HG03432 (cell line): ENCODE results near the gene IL2.

Experiments used
- ATAC-seq: cut with Tn5 transposase; IDR thresholded peaks from one replicate; pipeline ENCODE4 v1.9.1; 2021; ENCODE audit warnings: mild to moderate bottlenecking, moderate library complexity; ENCODE audit not compliant: unreplicated experiment

The IL2 gene

DNA sequence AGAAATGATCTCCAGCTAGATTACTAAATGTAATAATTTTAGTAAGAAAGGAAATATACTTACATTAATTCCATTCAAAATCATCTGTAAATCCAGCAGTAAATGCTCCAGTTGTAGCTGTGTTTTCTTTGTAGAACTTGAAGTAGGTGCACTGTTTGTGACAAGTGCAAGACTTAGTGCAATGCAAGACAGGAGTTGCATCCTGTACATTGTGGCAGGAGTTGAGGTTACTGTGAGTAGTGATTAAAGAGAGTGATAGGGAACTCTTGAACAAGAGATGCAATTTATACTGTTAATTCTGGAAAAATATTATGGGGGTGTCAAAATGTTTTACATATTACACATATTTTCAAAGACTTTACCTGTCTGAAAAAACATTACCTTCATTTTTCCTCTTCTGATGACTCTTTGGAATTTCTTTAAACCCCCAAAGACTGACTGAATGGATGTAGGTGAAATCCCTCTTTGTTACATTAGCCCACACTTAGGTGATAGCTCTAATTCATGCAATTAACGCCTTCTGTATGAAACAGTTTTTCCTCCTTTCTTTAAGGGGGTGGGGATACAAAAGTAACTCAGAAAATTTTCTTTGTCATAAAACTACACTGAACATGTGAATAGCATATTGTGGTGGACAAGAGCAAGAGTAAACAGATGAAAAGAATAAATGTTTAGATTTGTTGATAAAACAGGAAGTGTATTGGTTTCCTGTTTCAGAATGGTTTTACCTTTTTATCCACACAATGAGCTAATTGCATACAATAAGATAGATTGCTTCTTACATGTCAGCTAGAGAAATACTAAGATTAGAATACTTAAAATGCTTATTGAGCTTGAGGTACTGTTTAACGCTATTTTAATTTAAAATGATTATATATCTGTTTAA is at the start of gene IL2:
Gene IL2 (minus strand): TSS at position 495 of the 886 bp plus-strand sequence. CDS start 285 bp downstream, at position 210.
- no peak for ATAC-seq

DNA sequence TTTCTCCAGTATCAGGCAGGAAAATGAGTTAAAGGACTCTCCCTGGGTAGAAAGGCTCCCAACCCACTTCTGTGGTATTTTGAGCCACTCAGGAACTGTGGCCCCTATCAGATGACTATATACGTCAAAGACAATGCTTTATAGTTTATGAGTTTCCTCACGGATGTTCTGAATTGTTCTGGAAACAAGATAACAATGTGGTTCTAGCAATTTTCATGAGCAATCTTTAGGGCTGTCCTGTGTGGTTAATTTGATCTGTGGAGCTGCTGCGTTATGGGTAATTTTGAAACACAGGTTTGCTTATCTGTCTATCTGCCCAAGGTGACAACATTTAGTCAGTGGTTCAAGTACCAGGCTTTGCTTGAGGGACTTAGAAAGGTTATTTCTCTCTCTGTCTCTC is 46.7 kb upstream of the IL2 start:
- ATAC-seq = no peak

DNA sequence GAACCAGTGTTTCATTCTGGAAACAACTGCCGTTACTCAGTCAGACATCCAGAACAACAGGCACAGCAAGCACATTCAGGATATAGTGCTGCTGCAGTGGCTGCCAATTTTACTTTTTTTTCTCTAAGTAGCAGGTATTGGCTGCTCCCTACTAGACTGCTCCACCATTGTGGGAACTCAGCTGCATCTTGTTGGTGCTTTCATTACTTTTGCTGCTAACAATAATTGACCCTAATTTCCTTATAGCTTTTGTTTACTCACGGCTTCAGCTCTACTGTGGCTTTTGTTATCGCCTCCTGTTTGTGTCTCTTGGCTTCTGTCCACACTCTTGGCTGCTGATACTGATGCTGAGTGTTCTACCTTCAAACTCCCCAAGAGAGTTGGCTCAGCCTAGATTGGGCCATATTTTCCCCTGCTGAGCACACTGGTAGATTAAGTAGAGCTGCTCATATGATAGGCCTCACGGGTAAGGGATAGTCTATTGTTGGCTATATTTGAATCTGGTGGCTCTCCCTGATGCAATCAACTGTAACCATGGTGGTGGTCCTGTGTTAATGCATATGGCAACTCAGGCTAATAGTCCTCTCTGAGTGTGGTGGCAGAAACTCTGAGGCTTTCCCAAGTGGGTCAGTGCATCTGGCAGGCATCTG is 44.5 kb upstream of the IL2 start:
- no peak for ATAC-seq

DNA sequence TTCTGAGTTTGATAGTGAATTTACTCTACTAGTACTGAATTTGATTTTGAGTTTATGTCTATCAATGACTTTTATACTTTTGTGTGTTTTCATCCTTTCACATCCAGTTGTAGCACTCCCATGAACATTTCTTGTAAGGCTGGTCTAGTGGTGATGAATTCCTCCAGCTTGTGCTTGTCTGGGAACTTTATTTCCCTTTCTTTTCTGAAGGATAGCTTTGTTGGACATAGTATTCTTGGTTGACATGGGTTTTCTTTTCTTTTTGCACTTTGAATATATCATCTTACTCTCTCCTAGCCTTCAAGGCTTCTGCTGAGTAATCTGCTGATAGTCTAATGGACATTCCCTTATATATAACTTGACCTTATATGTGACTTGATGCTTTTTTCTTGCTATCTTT is 32.5 kb upstream of the IL2 start:
- no peak for ATAC-seq

DNA sequence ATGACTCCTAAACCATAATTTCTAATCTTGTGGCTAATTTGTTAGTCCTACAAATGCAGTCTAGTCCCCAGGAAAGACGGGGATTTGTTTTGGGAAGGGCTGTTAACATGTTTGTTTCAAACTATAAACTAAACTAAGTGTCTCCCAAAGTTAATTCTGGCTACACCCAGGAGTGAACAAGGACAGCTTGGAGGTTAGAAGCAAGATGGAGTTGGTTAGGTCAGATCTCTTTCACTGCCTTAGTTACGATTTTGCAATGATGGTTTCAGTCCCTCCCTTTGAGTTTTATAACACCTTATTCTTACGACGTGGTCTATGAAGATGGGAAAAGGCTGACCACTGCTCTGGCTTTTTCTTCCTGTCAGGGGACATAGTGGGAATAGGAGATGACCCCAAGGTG is 27.0 kb upstream of the IL2 start:
- no peak for ATAC-seq

DNA sequence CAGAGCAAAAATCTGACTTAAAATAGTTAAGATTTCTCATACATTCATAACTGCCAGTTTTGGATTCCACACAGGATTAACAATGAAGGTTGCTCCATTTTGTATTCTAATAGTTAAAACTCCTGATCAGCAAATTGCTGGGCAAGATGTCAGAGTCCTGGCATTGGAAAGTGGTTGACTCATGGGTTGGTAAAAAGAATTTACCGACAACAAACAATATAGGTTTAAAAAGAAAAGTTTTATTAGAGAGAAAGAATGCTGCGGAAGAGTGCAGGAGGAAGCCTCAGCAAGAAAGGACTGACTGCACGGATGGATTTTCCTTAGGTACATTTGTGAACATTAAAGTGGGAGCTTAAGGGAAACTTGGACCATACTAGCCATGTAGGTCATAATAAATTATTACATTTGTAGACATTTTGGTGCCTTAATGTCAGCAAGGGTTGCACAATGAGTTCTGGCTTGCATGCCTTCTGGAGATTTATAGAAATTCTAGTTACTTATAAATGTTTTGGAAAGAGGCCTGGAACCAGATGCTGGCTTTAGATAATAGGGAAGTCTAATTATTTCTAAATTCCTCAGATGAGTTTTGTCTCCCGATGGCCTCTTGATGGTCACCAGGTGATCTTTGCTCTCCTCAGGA is 25.4 kb upstream of the IL2 start:
- ATAC-seq = no peak

DNA sequence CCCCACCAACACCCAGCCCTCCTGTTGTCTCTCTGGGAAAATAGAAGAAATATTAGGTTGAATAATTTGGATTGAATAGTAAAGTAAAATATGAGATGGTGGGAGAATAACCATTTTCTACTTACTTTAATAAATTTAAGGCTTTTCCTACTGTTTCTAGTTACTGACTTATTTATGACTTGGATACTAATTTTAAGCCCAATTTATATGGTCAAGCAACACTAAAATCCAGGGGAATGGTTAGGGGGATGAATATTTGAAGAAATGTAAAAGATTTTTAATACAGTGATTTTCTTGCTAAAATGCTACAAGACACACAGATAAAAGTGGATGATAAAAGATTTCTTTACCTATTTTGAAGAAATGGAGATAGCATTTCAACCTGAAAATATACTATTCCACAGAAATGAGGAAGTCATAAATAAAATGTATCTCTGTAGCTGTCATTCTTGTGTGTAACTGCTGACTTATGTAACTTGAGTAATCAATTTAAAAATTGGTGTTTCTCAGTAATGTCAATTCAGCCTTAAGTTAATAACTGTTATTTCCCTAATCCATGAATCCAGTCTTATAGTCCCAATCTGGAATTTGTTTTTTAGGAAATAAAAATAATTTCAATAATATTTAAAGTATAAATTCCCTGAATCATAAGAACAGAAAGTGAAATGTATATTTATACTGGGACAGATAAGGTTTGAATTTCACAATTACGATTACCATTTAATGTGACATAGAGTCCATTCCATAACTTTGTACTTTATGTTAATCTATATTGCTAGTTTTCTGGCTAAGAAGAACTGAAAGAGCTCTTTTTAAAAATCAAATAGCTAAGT is 24.3 kb upstream of the IL2 start:
- no peak for ATAC-seq

DNA sequence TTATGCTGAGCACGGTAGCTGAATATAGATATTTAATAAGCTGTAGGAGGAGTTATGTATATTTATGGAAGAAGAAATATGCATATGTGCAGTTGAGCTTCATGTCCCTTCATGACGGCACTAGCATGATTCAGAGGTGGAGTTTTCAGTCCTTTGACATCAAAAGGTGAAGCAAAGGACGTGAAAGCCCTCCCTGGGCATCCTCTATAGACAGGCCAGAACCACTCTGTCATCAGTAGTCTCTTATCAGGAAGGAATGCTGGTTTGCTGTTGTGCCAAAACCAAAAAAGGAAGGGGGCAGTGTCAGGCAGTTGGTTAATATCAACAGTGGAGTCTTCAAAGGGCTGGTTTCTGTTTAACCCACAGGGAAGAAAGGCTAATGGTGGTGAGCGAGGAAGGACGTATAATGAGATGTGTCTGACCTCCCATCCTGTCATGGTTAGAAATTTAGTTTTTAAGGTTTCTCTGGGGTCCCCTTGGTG is 23.5 kb upstream of the IL2 start:
- ATAC-seq = no peak

DNA sequence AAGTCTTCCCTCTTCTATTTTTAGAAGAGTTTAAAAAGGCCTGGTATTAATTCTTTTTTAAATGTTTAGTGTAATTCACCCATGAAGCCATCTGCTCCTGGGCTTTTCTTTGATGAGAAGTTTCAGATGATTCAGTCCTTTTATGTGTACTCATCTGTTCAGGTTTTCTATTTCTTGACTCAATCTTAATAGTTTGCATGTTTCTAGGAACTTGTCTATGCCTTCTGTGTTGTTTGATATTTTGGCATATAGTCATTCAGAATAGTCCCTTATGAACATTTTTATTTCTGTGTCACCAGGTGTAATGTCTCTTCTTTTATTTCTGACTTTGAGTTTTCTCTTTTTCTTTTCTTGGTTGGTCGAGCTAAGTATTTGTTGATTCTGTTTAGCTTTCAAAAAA is 20.2 kb upstream of the IL2 start:
- ATAC-seq = no peak

DNA sequence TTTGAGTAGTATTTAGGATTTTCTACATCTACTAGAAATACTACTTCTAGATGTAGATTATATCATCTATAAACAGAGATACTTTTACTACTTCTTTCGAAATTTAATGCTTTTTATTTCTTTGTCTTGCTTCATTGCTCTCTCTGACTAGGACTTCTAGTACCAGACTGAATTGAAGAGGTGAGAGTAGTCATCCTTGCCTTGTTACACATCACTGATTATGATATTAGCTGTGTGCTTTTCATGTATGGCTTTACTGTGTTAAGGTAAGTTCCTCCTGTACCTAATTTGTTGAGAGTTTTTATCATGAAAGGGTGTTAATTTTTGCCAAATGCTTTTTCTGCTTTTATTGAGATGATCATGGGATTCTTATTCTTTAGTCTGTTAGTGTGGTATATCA is 19.6 kb upstream of the IL2 start:
- no peak for ATAC-seq

DNA sequence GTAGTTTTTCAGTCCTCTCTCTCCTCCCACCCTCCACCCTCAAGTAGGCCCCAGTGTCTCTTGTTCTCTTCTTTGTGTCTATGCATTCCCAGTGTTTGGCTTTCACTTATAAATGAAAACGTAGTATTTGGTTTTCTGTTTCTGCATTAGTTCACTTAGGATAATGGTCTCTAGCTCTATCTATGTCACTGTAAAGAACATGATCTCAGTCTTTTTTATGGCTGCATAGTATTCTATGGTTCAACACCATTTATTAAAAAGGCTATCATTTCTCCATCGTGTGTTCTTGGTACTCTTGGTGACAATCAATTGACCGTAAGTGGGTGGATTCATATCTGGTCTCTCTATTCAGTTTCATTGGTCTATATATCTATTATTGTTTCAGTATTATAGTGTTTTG is 18.7 kb upstream of the IL2 start:
- no peak for ATAC-seq

DNA sequence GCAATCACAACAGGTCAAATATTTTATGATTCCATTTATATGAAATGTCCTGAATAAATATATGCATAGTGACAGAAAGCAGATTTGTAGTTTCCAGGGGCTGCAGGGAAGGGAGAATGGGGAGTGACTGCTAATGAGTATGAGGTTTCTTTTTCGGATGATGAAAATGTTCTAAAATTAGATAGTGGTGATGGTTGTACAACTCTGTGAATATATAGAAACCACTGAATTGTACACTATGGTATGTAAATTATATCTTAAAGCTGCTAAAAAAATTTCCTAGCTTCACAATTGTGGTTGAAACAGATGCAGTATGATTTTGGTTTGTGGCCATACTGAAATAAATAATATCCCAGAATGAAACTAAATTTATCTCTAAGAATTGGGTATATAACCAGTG is 12.9 kb upstream of the IL2 start:
- ATAC-seq = no peak

DNA sequence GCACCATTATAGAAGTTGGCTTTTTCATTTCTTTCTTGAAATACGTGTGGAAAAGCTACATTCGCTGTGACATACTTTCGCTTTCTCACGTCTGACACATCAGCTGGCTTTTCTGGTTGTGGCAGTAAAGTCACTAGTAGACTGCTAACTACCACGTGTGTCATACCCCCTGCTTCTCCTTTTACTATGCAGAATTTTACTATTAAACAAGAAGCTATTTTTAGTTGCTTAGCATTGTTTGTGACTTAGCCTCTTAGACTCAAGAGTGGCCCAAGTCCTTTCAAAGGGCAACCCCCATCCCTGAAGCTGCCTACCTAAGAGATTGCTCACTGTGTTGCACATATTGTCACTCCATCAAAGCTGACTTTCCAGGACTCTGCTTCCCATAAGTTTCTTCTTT is 2.1 kb upstream of the IL2 start:
- ATAC-seq = peak; percentile 88

DNA sequence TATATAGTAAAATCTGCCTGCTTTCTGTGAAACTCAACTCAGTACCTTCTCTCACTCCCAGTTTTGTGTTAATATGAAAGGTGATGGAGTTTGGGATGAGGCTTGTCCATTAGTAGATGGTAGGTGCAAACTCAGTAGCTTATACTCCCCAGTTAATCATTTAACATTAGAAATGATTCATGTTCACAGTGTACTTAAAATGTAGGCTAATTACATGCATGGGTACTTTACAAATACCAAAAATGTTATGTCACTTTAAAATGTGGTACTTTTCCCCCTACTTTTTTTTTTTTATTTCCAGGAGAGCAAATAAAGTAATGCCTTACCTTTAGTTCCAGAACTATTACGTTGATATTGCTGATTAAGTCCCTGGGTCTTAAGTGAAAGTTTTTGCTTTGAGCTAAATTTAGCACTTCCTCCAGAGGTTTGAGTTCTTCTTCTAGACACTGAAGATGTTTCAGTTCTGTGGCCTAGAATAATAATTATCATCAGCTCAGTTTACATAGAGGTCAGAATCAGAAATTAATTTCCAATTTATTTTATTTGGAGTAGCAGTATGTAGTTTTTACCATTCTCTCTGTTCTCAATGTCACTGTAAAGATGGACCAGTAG is 3.0 kb downstream of the IL2 start:
- no peak for ATAC-seq

DNA sequence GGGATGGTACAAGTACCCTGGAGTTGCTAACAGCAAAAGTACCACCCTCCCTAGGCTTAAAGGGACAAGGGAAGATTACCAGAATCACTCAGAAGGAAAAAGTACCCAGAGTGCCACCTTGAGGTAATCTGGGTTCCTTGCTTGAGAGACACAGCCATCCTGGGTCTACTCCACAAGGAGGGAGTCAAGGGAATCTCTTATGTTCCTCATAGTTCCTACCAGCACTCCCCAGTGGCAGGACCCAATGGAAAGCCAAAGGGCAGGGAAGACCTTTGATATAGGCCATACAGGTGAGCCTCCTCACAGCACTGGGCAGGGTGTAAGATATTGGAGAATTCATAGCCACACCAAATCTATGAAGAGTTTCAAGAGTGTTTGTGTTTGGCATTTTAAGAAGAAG is 5.7 kb downstream of the IL2 start:
- no peak for ATAC-seq

DNA sequence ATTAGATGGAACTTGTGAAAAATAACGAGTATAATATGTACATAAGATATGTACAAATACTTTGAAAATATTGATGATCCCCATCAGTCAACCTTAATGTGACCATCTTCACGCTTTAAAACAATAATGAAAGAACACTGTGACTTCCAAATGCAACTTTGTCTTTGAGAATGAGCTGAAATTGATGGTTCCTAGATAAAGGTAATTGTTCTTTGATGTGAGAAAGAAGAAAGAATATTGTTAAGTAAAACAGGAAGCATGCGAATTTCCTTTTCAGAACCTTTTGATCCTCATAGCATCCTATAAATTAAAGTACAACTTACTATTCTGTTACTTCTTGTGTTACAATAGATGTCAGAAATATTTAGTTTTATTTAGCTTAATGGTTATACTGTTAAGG is 22.2 kb downstream of the IL2 start:
- no peak for ATAC-seq

DNA sequence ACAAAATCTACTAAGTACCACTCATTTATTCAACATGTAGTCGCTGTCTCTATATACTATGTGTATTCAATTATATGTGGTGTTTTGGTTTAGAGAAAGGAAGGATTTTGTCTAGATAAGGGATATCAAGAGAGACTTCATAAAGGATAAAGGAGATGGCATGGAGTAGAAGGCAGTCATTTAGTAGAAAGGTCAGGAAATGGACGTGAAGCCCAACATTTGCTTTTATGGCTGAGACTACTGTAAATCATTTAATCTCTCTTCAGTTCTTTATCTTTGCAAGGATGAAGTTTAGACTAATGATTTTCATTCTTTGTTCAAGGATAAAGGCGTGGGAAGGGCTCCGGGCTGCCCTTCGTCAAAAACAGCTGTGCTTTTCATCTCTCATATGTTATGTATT is 25.2 kb downstream of the IL2 start:
- ATAC-seq = no peak

DNA sequence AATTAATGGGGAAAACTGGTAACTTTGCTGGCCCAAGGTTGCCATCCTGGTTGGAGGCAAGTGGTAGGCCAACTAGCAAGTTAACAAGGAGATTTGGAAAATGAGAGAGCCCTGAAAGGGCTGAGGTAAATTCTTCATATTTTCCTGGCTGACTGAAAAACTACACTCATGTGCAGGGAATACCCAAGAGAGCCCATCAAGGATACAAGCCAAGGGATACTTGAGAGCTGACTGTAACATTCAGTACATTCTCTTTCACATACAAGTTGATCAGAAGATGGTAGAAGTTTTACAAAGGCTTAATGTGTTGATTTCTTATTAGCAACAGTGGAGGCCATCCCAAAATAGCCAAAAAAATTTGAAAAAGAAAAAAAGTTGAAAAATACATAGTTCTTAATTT is 33.3 kb downstream of the IL2 start:
- no peak for ATAC-seq

DNA sequence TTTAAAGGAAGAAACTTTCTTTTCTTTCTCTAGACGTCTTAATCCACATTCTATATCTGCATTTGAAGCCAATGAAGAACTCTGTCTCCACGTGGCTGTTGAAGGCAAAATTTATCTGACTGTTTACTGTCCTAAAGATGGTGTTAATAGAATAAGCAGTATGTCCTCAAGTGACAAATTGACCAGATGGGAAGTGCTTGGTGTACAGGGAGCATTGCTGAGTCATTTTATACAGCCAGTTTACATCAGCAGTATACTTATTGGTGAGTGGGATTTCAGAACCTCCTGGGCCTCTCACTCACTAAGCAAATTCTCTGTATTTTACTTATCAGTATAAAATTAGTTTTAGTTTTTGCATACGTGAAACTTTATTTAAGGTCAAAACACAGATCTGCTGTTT is 44.0 kb downstream of the IL2 start:
- ATAC-seq = peak; percentile 67

DNA sequence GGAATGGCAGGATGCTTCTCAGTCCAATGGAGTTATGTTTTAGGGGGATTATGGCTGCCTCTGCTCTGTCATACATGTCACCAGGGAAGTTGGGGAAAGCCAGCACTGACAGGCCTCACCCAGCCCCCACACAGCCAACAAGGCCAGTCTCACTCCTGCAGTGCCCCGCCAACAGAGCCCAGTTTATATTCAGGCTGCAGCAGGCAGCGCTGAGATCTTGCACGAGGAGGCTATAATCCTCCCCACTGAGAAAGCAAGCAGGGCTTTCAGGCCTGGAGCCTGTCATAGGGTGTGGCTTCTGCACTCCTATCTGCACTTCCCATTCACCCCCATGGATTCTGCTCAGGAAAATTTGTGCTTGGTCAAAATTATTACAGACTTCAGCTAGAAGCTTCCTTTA is 52.7 kb downstream of the IL2 start:
- no peak for ATAC-seq
